Endothelial cell of umbilical vein (primary cell): ENCODE data around the gene GRIN3B.

Experiments used
- CTCF ChIP-seq, 2 donors: IDR thresholded peaks; 1 replicate in 1 of 2; 2 replicates in 1 of 2; pipeline ENCODE4 v1.5.1; 2011; ENCODE audit warnings: low read length in 2 of 2, mild to moderate bottlenecking in 2 of 2, moderate library complexity in 2 of 2, control low read depth in 1 of 2, inconsistent platforms in 1 of 2, low read depth in 1 of 2; ENCODE audit not compliant: insufficient read depth in 1 of 2; ENCODE audit errors: extremely low read depth in 1 of 2
- EZH2 ChIP-seq: IDR thresholded peaks from 2 replicates; pipeline ENCODE4 v1.6.1; 2012; ENCODE audit warnings: borderline replicate concordance, low read depth, mild to moderate bottlenecking, moderate library complexity, low read length, inconsistent platforms; ENCODE audit not compliant: severe bottlenecking
- MAX ChIP-seq: IDR thresholded peaks from 2 replicates; pipeline ENCODE4 v1.6.1; 2011; ENCODE audit not compliant: insufficient read depth, insufficient read length

- TF ChIP-seq CTCF (IDR thresholded peaks at IDR 0.05; ENCODE audit: extremely low read depth in 1 of 2, insufficient read depth in 1 of 2, low read depth in 1 of 2, low read length in 2 of 2) = no peak
- no peak for TF ChIP-seq MAX
- TF ChIP-seq EZH2 = no peak
These were observed 17.1 kb downstream of the GRIN3B start for GRCh38 chr19:1017115-1017905.
